HepG2 (cell line): ENCODE results near the gene LEP. TPM values are rescaled to one million over a fixed set of nuclear protein-coding genes. Genes with fewer than 3 reads are reported as not detected.

Experiments used
- ATAC-seq: fragments of 200-7000 bp; cut with Tn5 transposase; 3 replicates; pipeline ENCODE4 v1.9.1; 2020; ENCODE audit warnings: mild to moderate bottlenecking, moderate library complexity
- BruUV-seq: library from RNA; stranded (reverse); fragments of 400-500 nt; replicated peaks from 2 replicates; lab custom pipeline; 2021; lab: Mats Ljungman, UMichigan
- CTCF ChIA-PET: fragments of 300-600 bp; formaldehyde crosslinking; extraction: SDS; loops from one replicate; lab custom pipeline; 2021; ENCODE audit warnings: low total read pairs, inconsistent platforms, low intra/inter-chr PET ratio; lab: Yijun Ruan, JAX
- POLR2A ChIA-PET: fragments of 350-600 bp; sonication (Branson Sonifier 250); formaldehyde crosslinking; loops from one replicate; lab custom pipeline; 2020; ENCODE audit warnings: antibody characterized with exemption, inconsistent platforms; lab: Yijun Ruan, JAX
- DNase-seq: peaks from one replicate; pipeline ENCODE4 v3.0.0-alpha.2; 2015; ENCODE audit warnings: low spot score
- FAIRE-seq: peaks from 3 replicates; lab custom pipeline; 2011; peaks lifted over from hg19 to GRCh38; lab: Jason Lieb, UNC
- H2AFZ ChIP-seq: one replicate; pipeline ENCODE4 v1.6.1; 2011; ENCODE audit warnings: low read length, inconsistent platforms
- H3K27ac ChIP-seq: fragments of 300-600 bp; 3 replicates; pipeline ENCODE4 v1.8.0; 2011; ENCODE audit warnings: mixed run types, mild to moderate bottlenecking, mixed read lengths, low read length, inconsistent platforms; ENCODE audit not compliant: insufficient read depth; ENCODE audit errors: extremely low read length
- H3K27me3 ChIP-seq, 2 experiments: fragments of 200-600 bp in 1 of 2; 2 replicates in 1 of 2; 3 replicates in 1 of 2; pipeline versions ENCODE4 v1.6.0 to v1.8.0; 2011; ENCODE audit warnings: low read length in 2 of 2, mild to moderate bottlenecking in 2 of 2, moderate library complexity in 2 of 2, inconsistent platforms in 1 of 2; ENCODE audit not compliant: insufficient read depth in 2 of 2, control insufficient read depth in 1 of 2
- H3K36me3 ChIP-seq, 2 experiments: fragments of 200-600 bp in 1 of 2; replicated peaks in 1 of 2; 2 replicates in 1 of 2; 3 replicates in 1 of 2; pipeline versions ENCODE4 v1.5.1 to v1.8.0; 2011; ENCODE audit warnings: low read length in 2 of 2, inconsistent platforms in 1 of 2; ENCODE audit not compliant: insufficient read depth in 2 of 2, control insufficient read depth in 1 of 2
- H3K4me1 ChIP-seq: 2 replicates; pipeline ENCODE4 v1.5.1; 2012; ENCODE audit warnings: low read length, inconsistent platforms; ENCODE audit not compliant: insufficient read depth
- H3K4me2 ChIP-seq: 2 replicates; pipeline ENCODE4 v1.6.0; 2011; ENCODE audit warnings: low read depth, low read length, inconsistent platforms
- H3K4me3 ChIP-seq, 3 experiments: fragments of 200-600 bp in 1 of 3; sonication (generic), shearing (Covaris generic) in 1 of 3; replicated peaks in 1 of 3; 2 replicates each; pipeline ENCODE4 v1.5.1; 2011 to 2016; ENCODE audit warnings: low read length in 3 of 3, inconsistent platforms in 2 of 3, low read depth in 2 of 3, mild to moderate bottlenecking in 2 of 3, control low read depth in 1 of 3, mixed read lengths in 1 of 3; ENCODE audit not compliant: insufficient read depth in 1 of 3
- H3K79me2 ChIP-seq: one replicate; pipeline ENCODE4 v1.6.1; 2011; ENCODE audit warnings: low read length, inconsistent platforms; ENCODE audit not compliant: insufficient read depth
- H3K9ac ChIP-seq: 2 replicates; pipeline ENCODE4 v1.6.0; 2011; ENCODE audit warnings: mild to moderate bottlenecking, low read depth, low read length, inconsistent platforms; ENCODE audit not compliant: insufficient read depth
- H3K9me3 ChIP-seq: 2 replicates; pipeline ENCODE4 v1.5.1; 2012; ENCODE audit warnings: mild to moderate bottlenecking, low read length
- H4K20me1 ChIP-seq: 2 replicates; pipeline ENCODE4 v1.6.0; 2011; ENCODE audit warnings: inconsistent platforms, mild to moderate bottlenecking, low read length, moderate library complexity; ENCODE audit not compliant: insufficient read depth
- ADNP ChIP-seq: sonication (generic); formaldehyde crosslinking; IDR thresholded peaks from 2 replicates; pipeline ENCODE4 v1.4.0; 2020; ENCODE audit warnings: missing genetic modification reagents
- KDM6A ChIP-seq: IDR thresholded peaks from 2 replicates; pipeline ENCODE4 v1.6.1; 2016; ENCODE audit warnings: low read depth
- KLF6 ChIP-seq: IDR thresholded peaks from 2 replicates; pipeline ENCODE4 v1.8.0; 2016; ENCODE audit warnings: missing biosample characterization, missing genetic modification reagents
- SIN3B ChIP-seq: fragments of 150-350 bp; IDR thresholded peaks from 2 replicates; pipeline ENCODE4 v1.6.1; 2014; ENCODE audit warnings: low read length
- UBTF ChIP-seq: sonication (generic); formaldehyde crosslinking; IDR thresholded peaks from 2 replicates; pipeline ENCODE4 v1.4.0; 2020; ENCODE audit warnings: mild to moderate bottlenecking, missing genetic modification reagents
- ZFP91 ChIP-seq: sonication (generic); formaldehyde crosslinking; IDR thresholded peaks from 2 replicates; pipeline ENCODE4 v1.9.0; 2022; ENCODE audit warnings: missing genetic modification reagents, mild to moderate bottlenecking, borderline replicate concordance
- ZNF598 ChIP-seq: sonication (generic); formaldehyde crosslinking; IDR thresholded peaks from 2 replicates; pipeline ENCODE4 v1.5.1; 2020; ENCODE audit warnings: mild to moderate bottlenecking, missing genetic modification reagents, borderline replicate concordance
- ZNF619 ChIP-seq: sonication (generic); formaldehyde crosslinking; IDR thresholded peaks from 2 replicates; pipeline ENCODE4 v1.4.0; 2020; ENCODE audit warnings: mild to moderate bottlenecking, missing genetic modification reagents
- ZNF670 ChIP-seq: sonication (generic); formaldehyde crosslinking; IDR thresholded peaks from 2 replicates; pipeline ENCODE4 v1.8.0; 2022; ENCODE audit warnings: mild to moderate bottlenecking, missing genetic modification reagents, borderline replicate concordance
- ZSCAN25 ChIP-seq: sonication (generic); formaldehyde crosslinking; IDR thresholded peaks from 2 replicates; pipeline ENCODE4 v1.8.0; 2022; ENCODE audit warnings: mild to moderate bottlenecking, missing genetic modification reagents
- ZSCAN30 ChIP-seq: sonication (generic); formaldehyde crosslinking; IDR thresholded peaks from 2 replicates; pipeline ENCODE4 v1.5.0; 2020; ENCODE audit warnings: mild to moderate bottlenecking, missing genetic modification reagents
- WGBS: methylation state at CpG from one replicate; pipeline ENCODE4 v1.1.6; 2017; ENCODE audit warnings: low lambda C conversion rate; 5-methylcytosine and 5-hydroxymethylcytosine counted together
- in situ Hi-C: cut with HindIII; loops from 2 replicates; pipeline ENCODE4 v1.10.0; 2017; ENCODE audit warnings: low pct_unique_long_range_greater_than_20kb; ENCODE audit not compliant: extremely low pct_ligation_motif_present
- intact Hi-C: fragments of 100-400 bp; cut with micrococcal nuclease; formaldehyde crosslinking; loops from one replicate; pipeline ENCODE4 v1.10.0; 2022; ENCODE audit not compliant: unreplicated experiment
- polyA plus RNA-seq, 8 experiments: library from polyadenylated mRNA; depleted of rRNA in 3 of 8; stranded (reverse) in 7 of 8; unstranded in 1 of 8; fragments of >200 nt; fragmentation: Illumina TruSeq in 4 of 8; extraction: Trizol in 4 of 8; gene quantifications; 2 replicates each; pipeline versions ENCODE4 v1.2.1 to v1.2.3, GENCODE V29; 2011 to 2016; ENCODE audit warnings: low read depth in 4 of 8, missing spikeins in 1 of 8, mixed read lengths in 1 of 8; ENCODE audit not compliant: insufficient read depth in 1 of 8
- total RNA-seq, 5 experiments: library from RNA; depleted of rRNA; stranded (reverse); fragments of >200 nt; fragmentation: Illumina TruSeq; extraction: Trizol; gene quantifications; 2 replicates each; pipeline ENCODE4 v1.2.3, GENCODE V29; 2016; ENCODE audit warnings: low read depth in 1 of 5

Gene LEP
- total and polyA plus RNA-seq, 2 of the 13 experiments (the other 11 are each of a cell fraction or from before 2014, with no cell fraction given), result 0.05 TPM; not detected in 1

- ChIA-PET CTCF (no interaction called here), POLR2A (no interaction called here)
- 57% methylated on average over 4 of the region's 4 CpGs for WGBS
- ATAC-seq (no peak), FAIRE-seq (no peak), DNase-seq (no peak)
- in situ Hi-C loops (no loop called here), intact Hi-C loops (no loop called here)
- H4K20me1 ChIP-seq, result no peaks in the 10 kb centered on the region
- peaks cover 25% of the 10 kb centered on the region for H3K4me1 ChIP-seq
- H3K9ac ChIP-seq, result no peak overlapping the region
- peaks cover 8% of the 10 kb centered on the region; the same call in 1 of the 2 replicates for H3K9me3 ChIP-seq
- peak overlapping the region; percentile 59 for H3K4me2 ChIP-seq
- H3K4me3 ChIP-seq, result no peak overlapping the region
- no peaks in the 10 kb centered on the region for H3K27me3 ChIP-seq
- no peak overlapping the region for H2AFZ ChIP-seq
- BruUV-seq, result no TSS peak
- H3K79me2 ChIP-seq, result no peaks in the 10 kb centered on the region
- no peak overlapping the region for H3K27ac ChIP-seq
- no peak for TF ChIP-seq KDM6A (CRISPR knock-in tag)
- TF ChIP-seq KLF6 (CRISPR knock-in tag), result no peak
- TF ChIP-seq ZSCAN25 (CRISPR knock-in tag), result peak; percentile 5; the same call in 1 of the 2 replicates
- no peak for TF ChIP-seq ADNP (CRISPR knock-in tag)
- TF ChIP-seq ZSCAN30 (CRISPR knock-in tag), result no peak
- no peak for TF ChIP-seq SIN3B
- TF ChIP-seq ZNF598 (CRISPR knock-in tag), result no peak
- no peak for TF ChIP-seq ZNF619
- 0 out of 2 replicates have a peak, but pooled peaks have one; percentile 34 for TF ChIP-seq ZFP91 (CRISPR knock-in tag)
- 0 out of 2 replicates have a peak, but pooled peaks have one; percentile 9 for TF ChIP-seq UBTF
- TF ChIP-seq ZNF670, result 0 out of 2 replicates have a peak, but pooled peaks have one; percentile 9
- no peaks in the 10 kb centered on the region for H3K36me3 ChIP-seq
Measured at GRCh38 chr7:128275681-128276080, 34.6 kb downstream of the LEP start.
